WTC11 (cell line): ENCODE results near the gene SMYD5. TPM values are rescaled to one million over a fixed set of nuclear protein-coding genes. Genes with fewer than 3 reads are reported as not detected.

Source experiments
- ATAC-seq: fragments of 200-7000 bp; cut with Tn5 transposase; 2 replicates; pipeline ENCODE4 v1.10.0; 2021; ENCODE audit warnings: mild to moderate bottlenecking, moderate library complexity
- CTCF ChIA-PET: fragments of 300-600 bp; sonication (Branson Sonifier 250); formaldehyde crosslinking; loops from one replicate; lab custom pipeline; 2021; ENCODE audit warnings: antibody characterized with exemption; lab: Charles Lee
- POLR2A ChIA-PET: fragments of 350-600 bp; sonication (Branson Sonifier 250); formaldehyde crosslinking; loops from one replicate; lab custom pipeline; 2021; ENCODE audit warnings: antibody characterized with exemption; lab: Charles Lee
- DNase-seq: peaks from one replicate; pipeline ENCODE4 v3.0.0; 2021; ENCODE audit warnings: low spot score
- H3K27ac Mint-ChIP-seq: 2 replicates; pipeline ENCODE4 v1.8.0; 2021; ENCODE audit warnings: mixed read lengths
- H3K27me3 Mint-ChIP-seq: 2 replicates; pipeline ENCODE4 v1.8.0; 2021; ENCODE audit warnings: low read depth, mild to moderate bottlenecking, moderate library complexity, mixed read lengths
- H3K36me3 Mint-ChIP-seq: 2 replicates; pipeline ENCODE4 v1.8.0; 2021; ENCODE audit warnings: mixed read lengths
- H3K4me1 Mint-ChIP-seq: 2 replicates; pipeline ENCODE4 v1.8.0; 2022; ENCODE audit warnings: mixed read lengths
- H3K4me3 Mint-ChIP-seq: 2 replicates; pipeline ENCODE4 v1.8.0; 2021; ENCODE audit warnings: mild to moderate bottlenecking, moderate library complexity, mixed read lengths
- H3K9me3 Mint-ChIP-seq: 2 replicates; pipeline ENCODE4 v1.8.0; 2021; ENCODE audit warnings: mixed read lengths
- CREM ChIP-seq: sonication (generic); formaldehyde crosslinking; IDR thresholded peaks from 2 replicates; pipeline ENCODE4 v1.8.1; 2022; ENCODE audit warnings: mild to moderate bottlenecking, missing genetic modification reagents, moderate library complexity
- GRHL2 ChIP-seq: fragments of 250-450 bp; sonication (Bioruptor Pico); IDR thresholded peaks from 2 replicates; pipeline ENCODE4 v1.8.0; 2022; ENCODE audit warnings: mild to moderate bottlenecking, moderate library complexity; ENCODE audit not compliant: insufficient replicate concordance, severe bottlenecking
- GTF2I ChIP-seq: fragments of 250-450 bp; sonication (Bioruptor Pico); conservative IDR thresholded peaks from 2 replicates; pipeline ENCODE4 v1.4.0; 2021; ENCODE audit warnings: mild to moderate bottlenecking
- HMGA2 ChIP-seq: fragments of 250-450 bp; sonication (Bioruptor Pico); IDR thresholded peaks from 2 replicates; pipeline ENCODE4 v1.4.0; 2021; ENCODE audit warnings: mild to moderate bottlenecking, moderate library complexity
- IRF2 ChIP-seq: sonication (generic); formaldehyde crosslinking; IDR thresholded peaks from 2 replicates; pipeline ENCODE4 v1.8.0; 2022; ENCODE audit warnings: low read depth, missing genetic modification reagents, borderline replicate concordance
- MXD4 ChIP-seq: fragments of 250-450 bp; sonication (Bioruptor Pico); IDR thresholded peaks from 2 replicates; pipeline ENCODE4 v1.8.0; 2021; ENCODE audit warnings: mild to moderate bottlenecking, moderate library complexity, borderline replicate concordance
- NFYB ChIP-seq: sonication (generic); formaldehyde crosslinking; conservative IDR thresholded peaks from 2 replicates; pipeline ENCODE4 v1.8.0; 2022; ENCODE audit warnings: low read depth, missing genetic modification reagents
- ZNF138 ChIP-seq: sonication (generic); formaldehyde crosslinking; conservative IDR thresholded peaks from 2 replicates; pipeline ENCODE4 v1.8.1; 2022; ENCODE audit warnings: mild to moderate bottlenecking, moderate library complexity, missing genetic modification reagents
- ZNF396 ChIP-seq: fragments of 250-450 bp; sonication (Bioruptor Pico); IDR thresholded peaks from 2 replicates; pipeline ENCODE4 v1.8.0; 2021; ENCODE audit warnings: mild to moderate bottlenecking, moderate library complexity, borderline replicate concordance
- total RNA-seq: library from RNA; stranded (reverse); gene quantifications from 3 replicates; pipeline ENCODE4 v1.2.3, GENCODE V29; 2021
- TF ChIP-seq, protein P1 (sequence below): sonication (generic); formaldehyde crosslinking; IDR thresholded peaks from 2 replicates; pipeline ENCODE4 v1.8.0; 2022; ENCODE audit warnings: mild to moderate bottlenecking, missing genetic modification reagents
- TF ChIP-seq, protein P2 (sequence below): fragments of 250-450 bp; sonication (Bioruptor Pico); IDR thresholded peaks from 2 replicates; pipeline ENCODE4 v1.8.0; 2021; ENCODE audit warnings: mild to moderate bottlenecking
- TF ChIP-seq, protein P3 (sequence below): fragments of 250-450 bp; sonication (Bioruptor Pico); IDR thresholded peaks from 2 replicates; pipeline ENCODE4 v1.9.0; 2021; ENCODE audit warnings: mild to moderate bottlenecking
- TF ChIP-seq, protein P4 (sequence below): sonication (generic); formaldehyde crosslinking; IDR thresholded peaks from 2 replicates; pipeline ENCODE4 v1.8.1; 2023; ENCODE audit warnings: mild to moderate bottlenecking, missing genetic modification reagents
- TF ChIP-seq, protein P5 (sequence below): sonication (generic); formaldehyde crosslinking; IDR thresholded peaks from 2 replicates; pipeline ENCODE4 v1.8.0; 2022; ENCODE audit warnings: missing genetic modification reagents
- TF ChIP-seq, protein P6 (sequence below): sonication (generic); formaldehyde crosslinking; IDR thresholded peaks from 2 replicates; pipeline ENCODE4 v1.8.0; 2022; ENCODE audit warnings: mild to moderate bottlenecking, missing genetic modification reagents
- TF ChIP-seq, protein P7 (sequence below): fragments of 250-450 bp; sonication (Bioruptor Pico); conservative IDR thresholded peaks from 2 replicates; pipeline ENCODE4 v1.9.0; 2021; ENCODE audit warnings: mild to moderate bottlenecking
- TF ChIP-seq, protein P8 (sequence below): sonication (generic); formaldehyde crosslinking; IDR thresholded peaks from 2 replicates; pipeline ENCODE4 v1.8.1; 2022; ENCODE audit warnings: missing genetic modification reagents, borderline replicate concordance

The SMYD5 gene
- total RNA-seq, 1 experiment from 2014 or later, result 46.7 TPM

DNA sequence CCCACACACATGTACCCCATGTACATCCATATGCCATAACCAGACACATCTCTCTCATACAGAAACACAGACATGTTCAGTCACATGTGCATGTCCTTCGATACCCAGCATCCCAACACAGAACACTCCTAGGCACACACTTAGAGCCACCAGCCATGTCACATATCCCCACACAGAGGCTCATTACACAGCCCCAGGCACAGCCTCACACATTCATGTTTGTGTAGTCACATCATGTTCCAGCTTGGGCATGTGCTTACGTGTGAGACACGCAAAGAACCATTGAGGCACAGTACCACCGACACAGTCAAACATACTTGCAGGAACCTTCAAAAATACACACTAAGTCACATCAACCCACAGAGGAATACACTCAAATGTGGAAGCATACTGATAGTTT, 53.0 kb downstream of the SMYD5 start:
- Mint-ChIP-seq H3K27ac (no peak overlapping the region), H3K4me1 (peaks cover 14% of the 10 kb centered on the region), H3K36me3 (no peaks in the 10 kb centered on the region), H3K27me3 (peaks cover 36% of the 10 kb centered on the region), H3K4me3 (no peak overlapping the region), H3K9me3 (no peaks in the 10 kb centered on the region)
- ATAC-seq, result no peak
- no peak for DNase-seq
- POLR2A ChIA-PET, result no interaction called here
- CTCF ChIA-PET, result no interaction called here
- TF ChIP-seq, protein P1, sequence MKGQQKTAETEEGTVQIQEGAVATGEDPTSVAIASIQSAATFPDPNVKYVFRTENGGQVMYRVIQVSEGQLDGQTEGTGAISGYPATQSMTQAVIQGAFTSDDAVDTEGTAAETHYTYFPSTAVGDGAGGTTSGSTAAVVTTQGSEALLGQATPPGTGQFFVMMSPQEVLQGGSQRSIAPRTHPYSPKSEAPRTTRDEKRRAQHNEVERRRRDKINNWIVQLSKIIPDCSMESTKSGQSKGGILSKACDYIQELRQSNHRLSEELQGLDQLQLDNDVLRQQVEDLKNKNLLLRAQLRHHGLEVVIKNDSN (CRISPR knock-in tag), result no peak
- TF ChIP-seq, protein P2, sequence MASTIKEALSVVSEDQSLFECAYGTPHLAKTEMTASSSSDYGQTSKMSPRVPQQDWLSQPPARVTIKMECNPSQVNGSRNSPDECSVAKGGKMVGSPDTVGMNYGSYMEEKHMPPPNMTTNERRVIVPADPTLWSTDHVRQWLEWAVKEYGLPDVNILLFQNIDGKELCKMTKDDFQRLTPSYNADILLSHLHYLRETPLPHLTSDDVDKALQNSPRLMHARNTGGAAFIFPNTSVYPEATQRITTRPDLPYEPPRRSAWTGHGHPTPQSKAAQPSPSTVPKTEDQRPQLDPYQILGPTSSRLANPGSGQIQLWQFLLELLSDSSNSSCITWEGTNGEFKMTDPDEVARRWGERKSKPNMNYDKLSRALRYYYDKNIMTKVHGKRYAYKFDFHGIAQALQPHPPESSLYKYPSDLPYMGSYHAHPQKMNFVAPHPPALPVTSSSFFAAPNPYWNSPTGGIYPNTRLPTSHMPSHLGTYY (CRISPR knock-in tag), result no peak
- TF ChIP-seq GTF2I (CRISPR knock-in tag) (no peak), NFYB (no peak), CREM (CRISPR knock-in tag) (no peak), GRHL2 (CRISPR knock-in tag) (no peak), ZNF138 (no peak), MXD4 (CRISPR knock-in tag) (no peak), ZNF396 (CRISPR knock-in tag) (no peak), IRF2 (CRISPR knock-in tag) (no peak), HMGA2 (CRISPR knock-in tag) (no peak)
- TF ChIP-seq, protein P3, sequence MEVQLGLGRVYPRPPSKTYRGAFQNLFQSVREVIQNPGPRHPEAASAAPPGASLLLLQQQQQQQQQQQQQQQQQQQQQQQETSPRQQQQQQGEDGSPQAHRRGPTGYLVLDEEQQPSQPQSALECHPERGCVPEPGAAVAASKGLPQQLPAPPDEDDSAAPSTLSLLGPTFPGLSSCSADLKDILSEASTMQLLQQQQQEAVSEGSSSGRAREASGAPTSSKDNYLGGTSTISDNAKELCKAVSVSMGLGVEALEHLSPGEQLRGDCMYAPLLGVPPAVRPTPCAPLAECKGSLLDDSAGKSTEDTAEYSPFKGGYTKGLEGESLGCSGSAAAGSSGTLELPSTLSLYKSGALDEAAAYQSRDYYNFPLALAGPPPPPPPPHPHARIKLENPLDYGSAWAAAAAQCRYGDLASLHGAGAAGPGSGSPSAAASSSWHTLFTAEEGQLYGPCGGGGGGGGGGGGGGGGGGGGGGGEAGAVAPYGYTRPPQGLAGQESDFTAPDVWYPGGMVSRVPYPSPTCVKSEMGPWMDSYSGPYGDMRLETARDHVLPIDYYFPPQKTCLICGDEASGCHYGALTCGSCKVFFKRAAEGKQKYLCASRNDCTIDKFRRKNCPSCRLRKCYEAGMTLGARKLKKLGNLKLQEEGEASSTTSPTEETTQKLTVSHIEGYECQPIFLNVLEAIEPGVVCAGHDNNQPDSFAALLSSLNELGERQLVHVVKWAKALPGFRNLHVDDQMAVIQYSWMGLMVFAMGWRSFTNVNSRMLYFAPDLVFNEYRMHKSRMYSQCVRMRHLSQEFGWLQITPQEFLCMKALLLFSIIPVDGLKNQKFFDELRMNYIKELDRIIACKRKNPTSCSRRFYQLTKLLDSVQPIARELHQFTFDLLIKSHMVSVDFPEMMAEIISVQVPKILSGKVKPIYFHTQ (CRISPR knock-in tag), result no peak
- TF ChIP-seq, protein P4, sequence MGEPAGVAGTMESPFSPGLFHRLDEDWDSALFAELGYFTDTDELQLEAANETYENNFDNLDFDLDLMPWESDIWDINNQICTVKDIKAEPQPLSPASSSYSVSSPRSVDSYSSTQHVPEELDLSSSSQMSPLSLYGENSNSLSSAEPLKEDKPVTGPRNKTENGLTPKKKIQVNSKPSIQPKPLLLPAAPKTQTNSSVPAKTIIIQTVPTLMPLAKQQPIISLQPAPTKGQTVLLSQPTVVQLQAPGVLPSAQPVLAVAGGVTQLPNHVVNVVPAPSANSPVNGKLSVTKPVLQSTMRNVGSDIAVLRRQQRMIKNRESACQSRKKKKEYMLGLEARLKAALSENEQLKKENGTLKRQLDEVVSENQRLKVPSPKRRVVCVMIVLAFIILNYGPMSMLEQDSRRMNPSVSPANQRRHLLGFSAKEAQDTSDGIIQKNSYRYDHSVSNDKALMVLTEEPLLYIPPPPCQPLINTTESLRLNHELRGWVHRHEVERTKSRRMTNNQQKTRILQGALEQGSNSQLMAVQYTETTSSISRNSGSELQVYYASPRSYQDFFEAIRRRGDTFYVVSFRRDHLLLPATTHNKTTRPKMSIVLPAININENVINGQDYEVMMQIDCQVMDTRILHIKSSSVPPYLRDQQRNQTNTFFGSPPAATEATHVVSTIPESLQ (CRISPR knock-in tag), result no peak
- TF ChIP-seq, protein P5, sequence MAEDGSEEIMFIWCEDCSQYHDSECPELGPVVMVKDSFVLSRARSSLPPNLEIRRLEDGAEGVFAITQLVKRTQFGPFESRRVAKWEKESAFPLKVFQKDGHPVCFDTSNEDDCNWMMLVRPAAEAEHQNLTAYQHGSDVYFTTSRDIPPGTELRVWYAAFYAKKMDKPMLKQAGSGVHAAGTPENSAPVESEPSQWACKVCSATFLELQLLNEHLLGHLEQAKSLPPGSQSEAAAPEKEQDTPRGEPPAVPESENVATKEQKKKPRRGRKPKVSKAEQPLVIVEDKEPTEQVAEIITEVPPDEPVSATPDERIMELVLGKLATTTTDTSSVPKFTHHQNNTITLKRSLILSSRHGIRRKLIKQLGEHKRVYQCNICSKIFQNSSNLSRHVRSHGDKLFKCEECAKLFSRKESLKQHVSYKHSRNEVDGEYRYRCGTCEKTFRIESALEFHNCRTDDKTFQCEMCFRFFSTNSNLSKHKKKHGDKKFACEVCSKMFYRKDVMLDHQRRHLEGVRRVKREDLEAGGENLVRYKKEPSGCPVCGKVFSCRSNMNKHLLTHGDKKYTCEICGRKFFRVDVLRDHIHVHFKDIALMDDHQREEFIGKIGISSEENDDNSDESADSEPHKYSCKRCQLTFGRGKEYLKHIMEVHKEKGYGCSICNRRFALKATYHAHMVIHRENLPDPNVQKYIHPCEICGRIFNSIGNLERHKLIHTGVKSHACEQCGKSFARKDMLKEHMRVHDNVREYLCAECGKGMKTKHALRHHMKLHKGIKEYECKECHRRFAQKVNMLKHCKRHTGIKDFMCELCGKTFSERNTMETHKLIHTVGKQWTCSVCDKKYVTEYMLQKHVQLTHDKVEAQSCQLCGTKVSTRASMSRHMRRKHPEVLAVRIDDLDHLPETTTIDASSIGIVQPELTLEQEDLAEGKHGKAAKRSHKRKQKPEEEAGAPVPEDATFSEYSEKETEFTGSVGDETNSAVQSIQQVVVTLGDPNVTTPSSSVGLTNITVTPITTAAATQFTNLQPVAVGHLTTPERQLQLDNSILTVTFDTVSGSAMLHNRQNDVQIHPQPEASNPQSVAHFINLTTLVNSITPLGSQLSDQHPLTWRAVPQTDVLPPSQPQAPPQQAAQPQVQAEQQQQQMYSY (CRISPR knock-in tag), result no peak
- TF ChIP-seq, protein P6, sequence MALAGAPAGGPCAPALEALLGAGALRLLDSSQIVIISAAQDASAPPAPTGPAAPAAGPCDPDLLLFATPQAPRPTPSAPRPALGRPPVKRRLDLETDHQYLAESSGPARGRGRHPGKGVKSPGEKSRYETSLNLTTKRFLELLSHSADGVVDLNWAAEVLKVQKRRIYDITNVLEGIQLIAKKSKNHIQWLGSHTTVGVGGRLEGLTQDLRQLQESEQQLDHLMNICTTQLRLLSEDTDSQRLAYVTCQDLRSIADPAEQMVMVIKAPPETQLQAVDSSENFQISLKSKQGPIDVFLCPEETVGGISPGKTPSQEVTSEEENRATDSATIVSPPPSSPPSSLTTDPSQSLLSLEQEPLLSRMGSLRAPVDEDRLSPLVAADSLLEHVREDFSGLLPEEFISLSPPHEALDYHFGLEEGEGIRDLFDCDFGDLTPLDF (CRISPR knock-in tag), result no peak
- TF ChIP-seq, protein P7, sequence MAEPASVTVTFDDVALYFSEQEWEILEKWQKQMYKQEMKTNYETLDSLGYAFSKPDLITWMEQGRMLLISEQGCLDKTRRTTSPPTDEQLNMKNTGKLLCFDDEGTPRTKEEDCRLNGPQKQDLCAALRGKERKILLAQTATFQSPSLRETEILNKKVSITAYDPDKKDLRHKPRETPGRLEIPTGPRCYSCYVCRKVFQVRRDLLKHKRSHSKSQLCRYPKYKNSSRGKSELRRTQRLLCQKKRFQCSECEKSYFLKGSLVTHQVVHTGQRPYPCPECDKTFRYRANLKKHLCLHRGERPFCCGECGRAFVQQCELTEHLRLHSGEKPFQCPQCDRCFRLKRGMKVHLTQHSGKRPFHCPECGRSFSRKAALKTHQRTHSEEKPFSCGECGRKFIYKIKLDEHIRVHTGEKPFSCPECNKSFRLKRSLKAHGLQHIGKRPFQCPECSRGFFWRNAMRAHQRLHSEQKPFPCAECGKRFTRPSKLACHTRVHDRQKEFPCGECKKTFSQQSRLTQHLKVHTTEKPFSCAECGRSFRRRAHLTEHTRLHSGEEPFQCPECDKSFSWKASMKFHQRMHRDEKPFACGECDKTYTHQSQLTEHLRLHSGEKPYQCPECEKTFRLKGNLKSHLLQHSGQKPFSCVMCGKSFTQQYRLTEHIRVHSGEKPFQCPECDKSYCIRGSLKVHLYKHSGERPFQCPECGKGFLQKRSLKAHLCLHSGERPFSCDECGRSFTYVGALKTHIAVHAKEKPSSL (CRISPR knock-in tag), result no peak
- TF ChIP-seq, protein P8, sequence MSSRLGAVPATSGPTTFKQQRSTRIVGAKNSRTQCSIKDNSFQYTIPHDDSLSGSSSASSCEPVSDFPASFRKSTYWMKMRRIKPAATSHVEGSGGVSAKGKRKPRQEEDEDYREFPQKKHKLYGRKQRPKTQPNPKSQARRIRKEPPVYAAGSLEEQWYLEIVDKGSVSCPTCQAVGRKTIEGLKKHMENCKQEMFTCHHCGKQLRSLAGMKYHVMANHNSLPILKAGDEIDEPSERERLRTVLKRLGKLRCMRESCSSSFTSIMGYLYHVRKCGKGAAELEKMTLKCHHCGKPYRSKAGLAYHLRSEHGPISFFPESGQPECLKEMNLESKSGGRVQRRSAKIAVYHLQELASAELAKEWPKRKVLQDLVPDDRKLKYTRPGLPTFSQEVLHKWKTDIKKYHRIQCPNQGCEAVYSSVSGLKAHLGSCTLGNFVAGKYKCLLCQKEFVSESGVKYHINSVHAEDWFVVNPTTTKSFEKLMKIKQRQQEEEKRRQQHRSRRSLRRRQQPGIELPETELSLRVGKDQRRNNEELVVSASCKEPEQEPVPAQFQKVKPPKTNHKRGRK (CRISPR knock-in tag), result no peak
